Osteoblast (primary cell): ENCODE results near the gene INO80D. TPM values are rescaled to one million over a fixed set of nuclear protein-coding genes. Genes with fewer than 3 reads are reported as not detected.

Experiments
- DNase-seq: peaks from one replicate; pipeline ENCODE4 v3.0.0; 2011; ENCODE audit warnings: low spot score, mixed read lengths; ENCODE audit not compliant: insufficient read length; ENCODE audit errors: missing footprints
- H2AFZ ChIP-seq: 2 replicates; pipeline ENCODE4 v1.6.0; 2011; ENCODE audit warnings: mild to moderate bottlenecking, low read length
- H3K27ac ChIP-seq: 2 replicates; pipeline ENCODE4 v1.5.1; 2011; ENCODE audit warnings: mild to moderate bottlenecking, low read depth, low read length, moderate library complexity
- H3K27me3 ChIP-seq: 2 replicates; pipeline ENCODE4 v1.6.0; 2012; ENCODE audit warnings: mild to moderate bottlenecking, control low read depth, inconsistent platforms, low read length, moderate library complexity; ENCODE audit not compliant: insufficient read depth
- H3K36me3 ChIP-seq: 2 replicates; pipeline ENCODE4 v1.5.1; 2011; ENCODE audit warnings: mild to moderate bottlenecking, low read length, control low read depth, moderate library complexity; ENCODE audit not compliant: insufficient read depth
- H3K4me1 ChIP-seq: 2 replicates; pipeline ENCODE4 v1.5.1; 2011; ENCODE audit warnings: mild to moderate bottlenecking, low read length, control low read depth, moderate library complexity; ENCODE audit not compliant: insufficient read depth
- H3K4me2 ChIP-seq: 2 replicates; pipeline ENCODE4 v1.6.0; 2011; ENCODE audit warnings: mild to moderate bottlenecking, low read length; ENCODE audit not compliant: insufficient read depth
- H3K4me3 ChIP-seq: fragments of 200-600 bp; sonication (generic); 3 replicates; pipeline ENCODE4 v1.5.1; 2012; ENCODE audit warnings: mild to moderate bottlenecking, low read length, inconsistent platforms; ENCODE audit not compliant: insufficient read depth
- H3K79me2 ChIP-seq: 2 replicates; pipeline ENCODE4 v1.6.0; 2012; ENCODE audit warnings: mild to moderate bottlenecking, low read length, control low read depth, inconsistent platforms; ENCODE audit not compliant: insufficient read depth
- H3K9me3 ChIP-seq: 2 replicates; pipeline ENCODE4 v1.5.1; 2011; ENCODE audit warnings: low read depth, low read length, control low read depth
- H4K20me1 ChIP-seq: 2 replicates; pipeline ENCODE4 v1.6.0; 2012; ENCODE audit warnings: mild to moderate bottlenecking, low read length, control low read depth; ENCODE audit not compliant: insufficient read depth
- CTCF ChIP-seq: IDR thresholded peaks from 2 replicates; pipeline ENCODE4 v1.5.1; 2011; ENCODE audit warnings: mild to moderate bottlenecking, low read depth, low read length, moderate library complexity; ENCODE audit errors: extremely low read depth
- total RNA-seq: library from RNA; depleted of rRNA; stranded (reverse); fragments of >200 nt; gene quantifications from 2 replicates; pipeline ENCODE4 v1.2.3, GENCODE V29; 2012

Gene INO80D
- total RNA-seq, 1 donor = 9.0 TPM

DNA sequence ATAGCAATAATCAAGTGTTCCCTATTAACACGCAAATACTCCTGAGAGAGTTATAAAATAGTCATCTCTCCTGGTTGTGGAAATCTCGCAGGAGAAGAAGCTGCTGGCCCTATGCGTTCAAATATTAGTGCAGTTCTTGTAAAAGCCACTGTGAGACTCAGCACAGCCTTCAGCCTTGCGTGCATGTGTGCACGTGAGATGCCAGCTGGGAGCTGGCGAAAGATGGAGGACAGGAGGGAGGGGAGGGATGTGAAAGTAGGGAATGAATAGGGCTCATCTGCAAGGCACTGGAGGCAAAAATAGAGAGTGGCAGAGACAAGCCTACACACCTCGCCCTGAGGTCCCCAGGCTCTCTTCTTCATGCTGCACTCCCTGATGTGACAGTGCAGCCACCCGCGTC lies 126.5 kb downstream of the INO80D start:
- no peak for TF ChIP-seq CTCF
- Histone ChIP-seq H3K4me2 (no peak overlapping the region), H4K20me1 (no peaks in the 10 kb centered on the region), H3K9me3 (no peaks in the 10 kb centered on the region), H3K4me1 (no peaks in the 10 kb centered on the region), H3K27me3 (no peaks in the 10 kb centered on the region), H3K27ac (no peak overlapping the region), H2AFZ (no peak overlapping the region), H3K4me3 (no peak overlapping the region), H3K36me3 (no peaks in the 10 kb centered on the region), H3K79me2 (no peaks in the 10 kb centered on the region)
- no peak for DNase-seq

- Histone ChIP-seq H4K20me1 (no peaks in the 10 kb centered on the region), H3K27ac (no peak overlapping the region), H2AFZ (no peak overlapping the region), H3K36me3 (no peaks in the 10 kb centered on the region), H3K4me3 (no peak overlapping the region), H3K4me2 (no peak overlapping the region), H3K79me2 (no peaks in the 10 kb centered on the region), H3K4me1 (no peaks in the 10 kb centered on the region), H3K9me3 (no peaks in the 10 kb centered on the region), H3K27me3 (no peaks in the 10 kb centered on the region)
- TF ChIP-seq CTCF = no peak
- no peak for DNase-seq
Observed at GRCh38 chr2:205957452-205958154, 128.4 kb downstream of the INO80D start.

- no peak for TF ChIP-seq CTCF
Observed at GRCh38 chr2:205954707-205955106, 131.3 kb downstream of the INO80D start.

GRCh38 chr2:205952282-205952681 lies 133.7 kb downstream of the INO80D start:
- no peak for DNase-seq
- H3K4me3 ChIP-seq = no peak overlapping the region
- H3K9me3 ChIP-seq = no peaks in the 10 kb centered on the region
- no peaks in the 10 kb centered on the region for H4K20me1 ChIP-seq
- no peak overlapping the region for H3K4me2 ChIP-seq
- H3K36me3 ChIP-seq = no peaks in the 10 kb centered on the region
- no peak overlapping the region for H2AFZ ChIP-seq
- TF ChIP-seq CTCF = no peak
- no peaks in the 10 kb centered on the region for H3K79me2 ChIP-seq
- peaks cover 7% of the 10 kb centered on the region for H3K4me1 ChIP-seq
- no peak overlapping the region for H3K27ac ChIP-seq
- H3K27me3 ChIP-seq = peaks cover 3% of the 10 kb centered on the region

More at GRCh38 chr2:205954707-205955106, 131.3 kb downstream of the INO80D start:
- Histone ChIP-seq H3K4me3 (no peak overlapping the region), H3K4me1 (no peaks in the 10 kb centered on the region), H3K4me2 (no peak overlapping the region), H3K27me3 (no peaks in the 10 kb centered on the region), H3K27ac (no peak overlapping the region), H4K20me1 (no peaks in the 10 kb centered on the region), H3K79me2 (no peaks in the 10 kb centered on the region), H2AFZ (no peak overlapping the region), H3K36me3 (no peaks in the 10 kb centered on the region), H3K9me3 (no peaks in the 10 kb centered on the region)
- no peak for DNase-seq
